ENCODE data around the gene NBDY.

DNA sequence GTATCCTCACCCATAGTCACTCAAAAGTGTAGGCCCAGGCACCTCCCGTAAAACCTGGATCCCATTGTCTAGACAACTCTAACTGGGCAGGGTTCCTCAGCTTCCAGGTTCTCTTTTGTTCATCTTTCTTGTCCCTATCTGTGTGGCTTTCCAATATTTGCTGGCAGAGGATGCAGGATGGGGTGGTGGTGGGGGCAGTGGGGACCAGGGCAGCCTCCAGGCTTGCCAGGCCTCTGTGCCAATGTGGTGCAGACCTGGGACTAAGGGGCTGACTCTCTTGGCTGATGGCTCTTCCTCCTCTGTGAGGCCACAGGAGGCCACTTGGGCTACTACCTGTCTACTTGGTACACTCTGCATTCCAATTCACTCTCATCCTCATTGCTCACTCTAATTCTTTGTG, 76.4 kb downstream of the NBDY start:
- TF ChIP-seq ARNTL (CRISPR knock-in tag; IDR thresholded peaks at IDR 0.05; ENCODE audit: borderline replicate concordance, low read depth) (no peak), ZNF565 (CRISPR knock-in tag; conservative IDR thresholded peaks at IDR 0.05; ENCODE audit: low read depth) (no peak)
- TF ChIP-seq, protein P1, sequence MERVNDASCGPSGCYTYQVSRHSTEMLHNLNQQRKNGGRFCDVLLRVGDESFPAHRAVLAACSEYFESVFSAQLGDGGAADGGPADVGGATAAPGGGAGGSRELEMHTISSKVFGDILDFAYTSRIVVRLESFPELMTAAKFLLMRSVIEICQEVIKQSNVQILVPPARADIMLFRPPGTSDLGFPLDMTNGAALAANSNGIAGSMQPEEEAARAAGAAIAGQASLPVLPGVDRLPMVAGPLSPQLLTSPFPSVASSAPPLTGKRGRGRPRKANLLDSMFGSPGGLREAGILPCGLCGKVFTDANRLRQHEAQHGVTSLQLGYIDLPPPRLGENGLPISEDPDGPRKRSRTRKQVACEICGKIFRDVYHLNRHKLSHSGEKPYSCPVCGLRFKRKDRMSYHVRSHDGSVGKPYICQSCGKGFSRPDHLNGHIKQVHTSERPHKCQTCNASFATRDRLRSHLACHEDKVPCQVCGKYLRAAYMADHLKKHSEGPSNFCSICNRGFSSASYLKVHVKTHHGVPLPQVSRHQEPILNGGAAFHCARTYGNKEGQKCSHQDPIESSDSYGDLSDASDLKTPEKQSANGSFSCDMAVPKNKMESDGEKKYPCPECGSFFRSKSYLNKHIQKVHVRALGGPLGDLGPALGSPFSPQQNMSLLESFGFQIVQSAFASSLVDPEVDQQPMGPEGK (CRISPR knock-in tag; IDR thresholded peaks at IDR 0.05; ENCODE audit: borderline replicate concordance): no peak
- TF ChIP-seq, protein P2, sequence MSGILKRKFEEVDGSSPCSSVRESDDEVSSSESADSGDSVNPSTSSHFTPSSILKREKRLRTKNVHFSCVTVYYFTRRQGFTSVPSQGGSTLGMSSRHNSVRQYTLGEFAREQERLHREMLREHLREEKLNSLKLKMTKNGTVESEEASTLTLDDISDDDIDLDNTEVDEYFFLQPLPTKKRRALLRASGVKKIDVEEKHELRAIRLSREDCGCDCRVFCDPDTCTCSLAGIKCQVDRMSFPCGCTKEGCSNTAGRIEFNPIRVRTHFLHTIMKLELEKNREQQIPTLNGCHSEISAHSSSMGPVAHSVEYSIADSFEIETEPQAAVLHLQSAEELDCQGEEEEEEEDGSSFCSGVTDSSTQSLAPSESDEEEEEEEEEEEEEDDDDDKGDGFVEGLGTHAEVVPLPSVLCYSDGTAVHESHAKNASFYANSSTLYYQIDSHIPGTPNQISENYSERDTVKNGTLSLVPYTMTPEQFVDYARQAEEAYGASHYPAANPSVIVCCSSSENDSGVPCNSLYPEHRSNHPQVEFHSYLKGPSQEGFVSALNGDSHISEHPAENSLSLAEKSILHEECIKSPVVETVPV (CRISPR knock-in tag; IDR thresholded peaks at IDR 0.05): no peak
